HG03521 (cell line): ENCODE measurements around the gene TEAD4.

Experiments used
- ATAC-seq: cut with Tn5 transposase; IDR thresholded peaks from one replicate; pipeline ENCODE4 v1.9.1; 2021; ENCODE audit warnings: mild to moderate bottlenecking, moderate library complexity; ENCODE audit not compliant: unreplicated experiment

TEAD4 gene

DNA sequence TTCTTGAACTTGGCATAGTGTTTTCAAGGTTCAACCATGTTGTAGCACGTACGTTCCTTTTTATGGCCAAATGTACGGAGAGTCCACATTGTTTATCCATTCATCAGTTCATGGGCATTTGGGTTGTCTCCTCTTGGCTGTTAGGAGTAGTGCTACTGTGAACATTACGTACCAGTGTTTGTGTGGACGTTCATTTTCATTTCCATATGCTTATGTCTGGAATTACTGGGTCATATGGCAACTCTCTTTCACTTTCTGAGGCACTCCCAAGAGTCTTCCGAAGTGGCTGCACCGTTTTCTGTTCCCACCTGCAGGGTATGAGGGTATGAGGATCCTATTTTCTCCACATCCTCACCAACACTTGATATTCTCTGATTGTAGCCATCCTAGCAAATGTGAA, 68.9 kb downstream of the TEAD4 start:
- ATAC-seq: no peak

DNA sequence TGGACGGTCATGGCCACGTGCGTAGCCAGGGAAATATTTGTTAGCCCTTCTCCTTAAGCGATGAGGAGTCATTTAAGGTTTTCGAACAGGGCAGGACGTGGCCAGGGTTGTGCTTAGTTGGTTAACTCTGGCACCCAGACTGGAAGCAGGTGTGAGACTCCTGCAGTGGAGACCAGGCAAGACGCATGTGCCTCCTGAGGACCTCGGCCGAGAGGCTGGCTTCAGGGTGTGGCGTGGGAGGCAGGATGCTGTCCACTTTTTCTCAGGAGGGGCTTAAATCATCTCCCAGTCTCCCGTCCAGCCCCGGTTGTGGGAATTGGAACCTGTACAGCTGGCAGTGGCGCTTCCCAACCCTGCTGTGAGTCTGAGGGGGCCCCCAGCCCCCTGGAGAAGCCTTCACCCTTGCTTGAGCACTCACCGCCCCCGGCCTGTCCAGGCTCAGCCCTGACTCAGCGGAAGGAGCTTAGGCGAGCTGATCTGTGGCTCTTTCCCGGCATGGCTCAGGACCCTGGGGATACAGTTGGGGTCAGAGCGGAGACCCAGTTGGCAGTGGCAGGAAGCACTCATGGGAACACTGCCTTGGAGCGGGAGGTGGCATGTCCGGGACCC, 71.7 kb downstream of the TEAD4 start:
- no peak for ATAC-seq

DNA sequence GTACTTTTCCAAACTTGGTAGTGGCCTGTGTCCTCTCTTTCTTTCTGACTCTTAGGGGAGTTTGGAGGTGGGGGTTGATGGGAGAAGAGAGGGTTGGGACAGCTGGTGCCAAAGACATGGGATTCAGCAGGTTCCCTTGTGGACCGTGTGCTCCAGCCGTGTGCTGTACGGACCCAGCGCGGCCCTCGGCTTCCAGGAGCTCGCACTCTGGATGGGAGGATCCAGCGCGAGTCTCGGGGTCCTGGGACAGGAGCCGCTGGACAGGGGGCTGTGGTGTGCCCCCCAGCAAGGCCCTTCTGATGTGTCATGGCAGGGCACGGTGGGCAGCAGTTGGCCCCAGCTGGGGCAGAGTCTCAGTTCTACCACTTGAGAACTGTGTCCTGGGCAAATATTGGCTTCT, 73.0 kb downstream of the TEAD4 start:
- no peak for ATAC-seq

DNA sequence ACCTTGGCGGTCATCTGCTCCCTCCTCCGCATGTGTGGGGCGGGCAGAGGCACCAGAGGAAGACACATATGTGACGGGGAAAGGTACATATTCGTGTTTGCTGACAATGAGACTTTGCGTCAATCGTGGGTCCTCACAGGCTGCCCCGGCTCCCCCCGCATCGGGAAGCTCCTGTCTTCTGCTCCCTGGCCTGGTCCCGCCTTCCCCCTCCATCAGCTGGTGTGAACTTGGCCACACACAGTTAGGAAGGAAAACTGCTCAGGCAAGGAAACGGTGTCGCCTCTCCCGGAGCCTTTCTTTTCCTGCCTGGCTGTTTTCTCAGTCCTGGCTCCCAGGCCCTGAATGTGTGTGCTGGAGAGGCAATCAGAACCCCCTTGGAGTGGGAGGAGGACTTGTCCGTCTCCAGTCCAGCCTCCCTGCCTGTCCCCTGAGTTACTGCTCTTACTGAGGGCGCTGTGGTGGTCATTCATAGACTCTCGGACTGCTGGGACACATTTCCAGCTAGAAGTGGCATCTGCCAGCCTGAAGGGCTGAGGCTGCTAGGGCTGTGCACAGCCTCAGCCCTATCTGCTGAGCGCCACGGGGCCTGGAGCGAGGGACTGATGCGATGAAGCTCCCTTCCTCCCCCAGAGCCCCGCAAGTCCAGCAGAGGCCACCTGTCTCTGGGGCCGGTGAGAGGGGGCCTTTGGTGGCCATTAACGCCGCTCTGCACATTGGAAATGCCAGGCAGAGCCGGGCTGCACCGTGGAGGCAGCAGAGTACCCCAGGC, 73.8 kb downstream of the TEAD4 start:
- ATAC-seq: no peak

DNA sequence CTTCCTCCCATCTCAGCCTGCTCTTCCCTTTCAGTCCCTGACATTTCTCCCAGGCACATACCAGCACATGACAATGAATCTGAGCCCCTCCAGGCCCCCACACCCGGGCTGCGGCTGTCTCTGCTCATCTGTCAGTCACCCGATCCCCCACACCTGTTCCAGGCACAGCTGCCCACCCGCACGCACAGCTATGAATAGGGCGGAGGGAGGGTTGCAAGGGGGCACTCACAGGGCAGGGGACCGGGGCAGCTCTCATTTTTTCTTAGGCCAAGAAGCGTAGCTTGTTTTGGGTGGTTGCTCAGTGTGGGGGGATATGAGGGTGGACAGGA, 74.3 kb downstream of the TEAD4 start:
- no peak for ATAC-seq

- no peak for ATAC-seq
Observed at GRCh38 chr12:3034067-3034750, 75.0 kb downstream of the TEAD4 start.

DNA sequence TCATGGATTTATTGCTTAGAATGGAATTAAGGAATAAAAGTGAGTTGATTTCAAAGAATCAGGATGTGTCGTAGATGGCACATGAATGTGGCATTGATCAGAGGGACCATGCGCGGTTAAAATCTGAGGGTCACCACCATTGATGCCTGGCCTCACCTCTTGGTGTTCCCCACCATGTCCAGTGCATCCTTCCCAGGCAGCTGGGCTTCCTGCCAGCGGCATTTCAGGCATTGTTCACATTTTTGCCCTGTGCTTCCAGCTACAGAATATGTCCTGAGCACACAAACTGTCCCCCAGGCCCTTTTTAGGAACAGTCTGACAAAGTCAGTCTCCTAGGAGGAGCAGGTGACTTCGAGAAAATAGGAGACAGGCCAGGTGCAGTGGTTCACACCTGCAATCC, 76.0 kb downstream of the TEAD4 start:
- no peak for ATAC-seq

GRCh38 chr12:3035815-3036702, 76.9 kb downstream of the TEAD4 start:
- ATAC-seq: no peak

- ATAC-seq: no peak
Observed at GRCh38 chr12:3036901-3037600, 77.9 kb downstream of the TEAD4 start.

DNA sequence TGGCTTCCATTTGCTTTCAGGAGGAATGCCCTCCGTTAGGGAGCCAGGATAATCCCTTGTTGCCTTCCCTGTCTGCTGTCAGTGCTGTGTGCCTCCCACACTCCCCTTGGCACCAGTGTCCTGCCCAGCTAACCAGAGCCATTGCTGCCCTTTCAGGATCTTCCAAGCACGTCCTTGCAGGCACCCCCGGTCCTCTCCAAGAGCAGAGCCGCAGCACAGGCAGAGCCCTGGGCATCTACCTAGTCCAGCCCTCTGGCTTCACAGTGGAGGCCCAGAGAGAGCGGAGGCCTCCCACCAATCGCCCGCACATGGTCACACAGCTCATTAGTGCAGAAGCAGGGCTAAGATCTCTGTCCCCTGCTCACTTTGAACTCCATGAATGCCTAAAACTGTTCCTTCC, 79.0 kb downstream of the TEAD4 start:
- no peak for ATAC-seq

DNA sequence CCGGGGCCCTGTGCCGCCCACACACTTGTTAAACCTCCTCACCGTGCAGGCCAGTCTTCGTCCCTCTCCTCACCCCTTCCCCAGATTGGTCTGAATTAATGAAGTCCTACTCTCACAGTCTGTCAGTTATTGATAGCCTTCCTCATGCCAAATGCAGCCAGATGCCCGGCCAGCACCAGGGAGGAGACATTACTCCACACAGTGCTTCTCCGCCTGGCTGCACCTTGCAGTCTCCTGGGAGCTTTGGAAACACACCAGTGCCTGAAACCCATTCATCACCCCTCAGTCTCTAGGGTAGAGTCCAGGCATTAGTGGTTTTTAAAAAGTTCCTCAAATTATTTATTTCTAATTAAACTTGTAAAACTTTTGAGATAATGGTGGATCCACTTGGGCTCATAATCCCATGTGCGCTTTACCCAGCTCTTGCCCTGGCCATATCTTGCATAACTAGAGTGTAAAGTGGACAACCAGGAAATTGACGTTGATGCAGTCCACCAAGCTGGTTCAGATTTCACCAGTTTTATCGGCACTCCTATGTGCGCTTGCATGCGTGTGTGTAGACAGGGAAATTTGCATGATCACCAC, 79.8 kb downstream of the TEAD4 start:
- ATAC-seq: no peak

- no peak for ATAC-seq
Observed at GRCh38 chr12:3040026-3040656, 80.9 kb downstream of the TEAD4 start.

GRCh38 chr12:3040663-3041544, 81.7 kb downstream of the TEAD4 start:
- no peak for ATAC-seq

- peak; percentile 75 for ATAC-seq
Observed at GRCh38 chr12:3041558-3042164, 82.5 kb downstream of the TEAD4 start.

- no peak for ATAC-seq
Observed at GRCh38 chr12:3042394-3042793, 83.2 kb downstream of the TEAD4 start.

DNA sequence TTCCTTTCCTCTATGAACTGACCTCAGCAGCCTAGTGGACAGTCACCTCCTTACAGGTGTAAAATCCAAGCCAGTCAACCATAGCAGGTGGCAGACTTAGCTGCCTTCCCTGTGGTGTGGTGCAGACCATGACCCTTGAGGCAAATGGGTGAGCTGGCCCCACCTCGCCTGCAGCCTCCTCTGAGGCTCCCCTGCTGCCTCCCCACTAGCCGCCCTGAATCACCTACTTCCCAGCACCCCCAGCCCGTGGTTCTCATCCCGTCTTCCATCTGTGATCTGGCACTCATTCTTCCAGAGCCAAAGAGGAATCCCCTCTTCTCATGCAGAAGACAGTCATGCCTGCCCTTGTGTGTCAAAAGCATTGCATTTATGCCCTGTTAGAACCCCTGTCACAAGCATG, 83.6 kb downstream of the TEAD4 start:
- ATAC-seq: no peak

- ATAC-seq: no peak
Observed at GRCh38 chr12:3043406-3043805, 84.2 kb downstream of the TEAD4 start.

GRCh38 chr12:3044141-3044630, 85.0 kb downstream of the TEAD4 start:
- no peak for ATAC-seq
